GM18508 (cell line): ENCODE measurements around the gene PLAAT1.

Source experiments
- ATAC-seq: cut with Tn5 transposase; IDR thresholded peaks from one replicate; pipeline ENCODE4 v1.9.1; 2021; ENCODE audit warnings: moderate number of reproducible peaks; ENCODE audit not compliant: insufficient read depth, unreplicated experiment

The PLAAT1 gene

GRCh38 chr3:193248848-193249468, 7.9 kb downstream of the PLAAT1 start:
- ATAC-seq, result no peak

GRCh38 chr3:193250492-193250891, 9.5 kb downstream of the PLAAT1 start:
- ATAC-seq, result no peak

DNA sequence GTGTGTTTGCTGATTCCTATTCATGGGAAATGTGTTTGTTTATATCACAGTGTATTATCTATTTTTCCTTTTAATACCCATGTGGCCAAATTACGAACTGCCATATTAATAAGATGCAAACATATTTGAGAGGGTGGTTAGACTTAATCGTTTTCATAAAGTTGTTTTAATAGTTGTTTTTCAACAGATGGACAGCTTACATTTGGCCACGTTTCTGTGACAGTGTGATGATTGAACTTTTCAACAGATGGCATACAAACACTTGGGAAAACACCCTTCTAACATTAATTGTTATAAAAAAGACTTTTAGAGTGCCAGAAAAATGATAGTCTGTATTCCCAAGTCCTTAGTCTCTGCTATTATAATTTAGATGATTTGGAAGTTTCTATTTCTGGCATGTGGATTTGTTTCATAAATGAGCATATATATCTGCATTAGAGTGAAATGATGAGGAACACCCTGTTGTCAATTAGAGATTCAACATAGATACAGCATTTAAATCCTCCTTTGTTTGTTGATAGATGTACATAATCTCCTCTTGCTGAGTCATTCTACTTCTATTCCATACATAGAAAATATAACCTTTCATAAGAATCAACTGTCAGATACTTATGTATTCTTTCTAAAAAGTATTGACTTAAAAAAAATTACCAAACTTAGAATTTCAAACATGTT, 13.1 kb downstream of the PLAAT1 start:
- no peak for ATAC-seq

- ATAC-seq, result no peak
Observed at GRCh38 chr3:193261970-193262369, 20.9 kb downstream of the PLAAT1 start.

DNA sequence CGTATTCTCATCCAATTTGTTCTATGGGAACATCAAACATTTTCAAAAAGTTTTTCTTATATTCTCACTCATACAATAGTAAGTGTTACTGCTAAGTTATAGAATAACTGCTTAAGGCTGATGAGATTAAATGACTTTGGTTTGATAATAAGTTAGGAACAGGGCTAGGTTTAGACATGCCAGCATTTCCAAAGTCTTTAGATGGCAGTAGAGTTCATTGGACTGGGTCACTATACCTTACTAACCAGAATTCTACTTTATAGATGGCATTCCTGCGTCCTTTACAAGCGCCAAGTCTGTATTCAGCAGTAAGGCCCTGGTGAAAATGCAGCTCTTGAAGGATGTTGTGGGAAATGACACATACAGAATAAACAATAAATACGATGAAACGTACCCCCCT, 21.7 kb downstream of the PLAAT1 start:
- no peak for ATAC-seq

DNA sequence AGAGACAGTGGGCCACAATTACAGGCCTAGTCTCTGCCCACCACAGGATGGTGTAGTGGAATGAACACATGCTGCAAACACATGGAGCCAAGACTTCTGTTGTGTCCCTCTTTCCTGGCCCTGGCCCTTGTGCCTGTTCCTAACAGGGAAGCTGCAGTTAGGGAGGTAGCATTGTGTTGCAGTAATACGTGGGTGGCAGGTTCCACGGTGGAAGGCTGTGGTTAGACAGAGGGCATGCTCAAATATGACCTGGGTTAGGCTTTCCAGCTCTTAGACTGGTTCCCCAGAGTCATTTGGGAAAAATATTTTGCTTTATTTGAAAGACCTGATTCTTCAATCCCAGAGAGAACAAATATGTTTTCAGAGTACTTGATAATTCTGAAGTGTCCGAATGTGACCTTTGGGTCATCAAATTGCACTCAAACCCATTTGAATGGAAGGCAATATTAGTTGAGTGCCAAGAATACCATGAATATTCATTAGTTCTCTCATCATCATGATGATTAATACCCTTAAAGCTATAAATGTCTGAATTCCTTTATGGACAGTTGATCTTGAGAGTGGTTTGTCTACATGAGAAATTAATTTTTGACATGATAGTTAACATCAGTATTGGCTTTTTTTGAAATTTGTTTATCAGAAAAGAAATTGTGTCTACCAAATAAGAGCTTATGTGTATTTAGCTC, 28.5 kb downstream of the PLAAT1 start:
- ATAC-seq, result no peak

GRCh38 chr3:193270451-193270850, 29.4 kb downstream of the PLAAT1 start:
- no peak for ATAC-seq

- ATAC-seq, result no peak
Observed at GRCh38 chr3:193271101-193271840, 30.2 kb downstream of the PLAAT1 start.

GRCh38 chr3:193292386-193292785, 51.4 kb downstream of the PLAAT1 start:
- ATAC-seq, result no peak

DNA sequence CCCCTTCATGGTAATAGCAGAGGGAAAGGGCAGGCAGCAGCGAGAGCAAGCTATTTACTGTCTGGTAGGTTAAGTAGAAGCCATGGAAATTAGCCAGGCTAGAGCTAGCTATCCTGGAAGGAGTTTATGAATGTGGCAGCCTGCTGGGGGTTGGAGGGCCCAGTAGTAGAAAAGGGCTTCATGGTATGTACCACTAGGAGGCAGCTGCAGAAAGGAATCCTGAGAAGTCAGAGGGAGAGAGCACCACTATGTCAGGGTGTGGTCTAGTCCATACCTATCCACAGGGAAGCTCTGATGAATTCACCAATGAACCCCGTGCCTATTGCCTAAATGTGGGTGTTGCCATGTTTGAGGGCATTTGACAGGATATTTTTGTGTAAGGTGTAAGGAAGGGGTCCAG, 55.0 kb downstream of the PLAAT1 start:
- ATAC-seq, result no peak

GRCh38 chr3:193297421-193297820, 56.4 kb downstream of the PLAAT1 start:
- no peak for ATAC-seq

GRCh38 chr3:193301433-193301832, 60.4 kb downstream of the PLAAT1 start:
- no peak for ATAC-seq

GRCh38 chr3:193305356-193305755, 64.3 kb downstream of the PLAAT1 start:
- ATAC-seq, result no peak

DNA sequence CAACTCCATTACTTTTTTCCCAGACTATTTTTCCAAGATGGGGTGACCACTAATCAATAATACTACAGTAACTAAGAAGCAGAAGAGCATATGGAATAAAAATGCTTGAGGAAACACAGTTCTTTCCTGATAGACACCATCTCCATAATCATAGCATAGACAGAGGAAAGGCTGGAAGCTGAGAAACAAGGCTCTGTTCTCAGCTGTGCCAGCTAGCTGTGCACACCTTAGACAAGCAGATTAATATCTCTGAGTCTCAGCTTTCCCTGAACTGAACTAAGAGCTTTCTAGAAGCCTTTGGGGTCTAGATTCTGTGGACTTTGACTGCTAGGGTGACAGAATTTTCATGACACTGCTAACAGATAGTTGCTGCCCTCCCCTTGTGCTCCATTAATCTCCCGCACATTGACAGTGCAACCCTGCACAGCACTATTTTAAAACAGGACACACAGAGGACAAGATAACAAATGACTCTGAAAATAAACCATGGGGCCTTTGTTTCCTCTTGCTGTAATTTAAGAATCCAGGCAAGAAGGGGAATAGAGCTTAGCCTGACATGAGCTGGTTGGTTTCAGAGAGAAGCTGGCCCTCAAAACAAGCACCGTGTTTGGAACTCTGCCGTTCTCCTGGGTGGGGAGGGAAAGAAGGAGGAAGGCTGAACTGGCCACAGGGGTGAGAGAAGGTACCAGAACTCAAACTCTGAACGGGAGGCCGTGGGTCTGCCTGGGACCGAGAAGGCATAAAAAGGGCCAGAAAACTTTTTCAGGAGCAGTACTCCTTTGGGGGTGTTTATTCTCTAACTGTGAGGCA, 70.1 kb downstream of the PLAAT1 start:
- no peak for ATAC-seq

GRCh38 chr3:193313061-193313958, 72.3 kb downstream of the PLAAT1 start:
- ATAC-seq, result no peak

DNA sequence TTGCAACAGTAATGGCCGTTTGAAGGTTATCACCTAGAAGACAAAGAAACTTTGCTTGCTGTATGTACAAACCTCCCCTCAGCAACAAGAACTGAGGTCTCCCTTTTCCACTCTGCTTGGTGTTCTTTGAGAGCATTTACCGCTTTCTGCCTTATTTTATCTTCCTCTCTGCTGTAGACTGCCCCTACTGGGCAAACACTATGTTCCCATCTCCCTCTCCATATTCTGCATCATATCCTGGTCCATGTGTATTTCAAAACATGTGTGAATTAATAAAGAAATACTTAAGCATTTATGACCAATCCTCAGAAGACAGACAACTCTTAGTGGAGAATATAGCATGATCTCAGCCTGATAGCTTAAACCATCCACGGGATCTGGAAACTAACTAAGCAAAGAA, 73.1 kb downstream of the PLAAT1 start:
- ATAC-seq, result no peak

GRCh38 chr3:193317682-193318300, 76.8 kb downstream of the PLAAT1 start:
- ATAC-seq, result no peak
